Keratinocyte (primary cell): Measurements from ENCODE around the gene TMEM201.
"Not testable (repeated sequence)": the region's sequence is repeated elsewhere in the genome, so short reads cannot be mapped to it uniquely, and the experiment has no call there.

Source experiments
- EZH2 ChIP-seq: IDR thresholded peaks from one replicate; pipeline ENCODE4 v1.6.1; 2012; ENCODE audit warnings: inconsistent platforms, mild to moderate bottlenecking, low read length, moderate library complexity
- TF ChIP-seq, protein P1 (sequence below), 3 experiments: IDR thresholded peaks in 1 of 3; conservative IDR thresholded peaks in 1 of 3; optimal IDR thresholded peaks in 1 of 3; 2 replicates in 2 of 3; 3 replicates in 1 of 3; pipeline versions ENCODE3 to v1.5.1; 2011; ENCODE audit warnings: low read length in 3 of 3, mild to moderate bottlenecking in 3 of 3, moderate library complexity in 2 of 3, control low read depth in 1 of 3, inconsistent platforms in 1 of 3; ENCODE audit not compliant: insufficient read depth in 2 of 3; ENCODE audit errors: extremely low read depth in 1 of 3

DNA sequence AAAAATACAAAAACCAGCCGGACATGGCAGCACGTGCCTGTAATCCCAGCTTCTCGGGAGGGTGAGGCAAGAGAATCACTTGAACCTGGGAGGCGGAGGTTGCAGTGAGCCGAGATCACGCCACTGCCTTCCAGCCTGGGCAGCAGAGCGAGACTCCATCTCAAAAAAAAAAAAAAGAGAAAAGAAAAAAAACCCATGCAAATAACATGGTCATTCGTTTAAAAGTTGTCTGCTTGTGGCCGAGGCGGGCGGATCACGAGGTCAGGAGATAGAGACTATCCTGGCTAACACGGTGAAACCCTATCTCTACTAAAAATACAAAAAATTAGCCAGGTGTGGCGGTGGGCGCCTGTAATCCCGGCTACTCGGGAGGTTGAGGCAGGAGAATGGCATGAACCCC is 28.6 kb upstream of the TMEM201 start:
- TF ChIP-seq, protein P1, sequence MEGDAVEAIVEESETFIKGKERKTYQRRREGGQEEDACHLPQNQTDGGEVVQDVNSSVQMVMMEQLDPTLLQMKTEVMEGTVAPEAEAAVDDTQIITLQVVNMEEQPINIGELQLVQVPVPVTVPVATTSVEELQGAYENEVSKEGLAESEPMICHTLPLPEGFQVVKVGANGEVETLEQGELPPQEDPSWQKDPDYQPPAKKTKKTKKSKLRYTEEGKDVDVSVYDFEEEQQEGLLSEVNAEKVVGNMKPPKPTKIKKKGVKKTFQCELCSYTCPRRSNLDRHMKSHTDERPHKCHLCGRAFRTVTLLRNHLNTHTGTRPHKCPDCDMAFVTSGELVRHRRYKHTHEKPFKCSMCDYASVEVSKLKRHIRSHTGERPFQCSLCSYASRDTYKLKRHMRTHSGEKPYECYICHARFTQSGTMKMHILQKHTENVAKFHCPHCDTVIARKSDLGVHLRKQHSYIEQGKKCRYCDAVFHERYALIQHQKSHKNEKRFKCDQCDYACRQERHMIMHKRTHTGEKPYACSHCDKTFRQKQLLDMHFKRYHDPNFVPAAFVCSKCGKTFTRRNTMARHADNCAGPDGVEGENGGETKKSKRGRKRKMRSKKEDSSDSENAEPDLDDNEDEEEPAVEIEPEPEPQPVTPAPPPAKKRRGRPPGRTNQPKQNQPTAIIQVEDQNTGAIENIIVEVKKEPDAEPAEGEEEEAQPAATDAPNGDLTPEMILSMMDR (optimal IDR thresholded peaks at IDR 0.05 in 1 of 3, IDR thresholded peaks at IDR 0.05 in 1 of 3, conservative IDR thresholded peaks at IDR 0.05 in 1 of 3; ENCODE audit: extremely low read depth in 1 of 3, insufficient read depth in 2 of 3, low read length in 3 of 3) = not testable (repeated sequence)
- TF ChIP-seq EZH2 = not testable (repeated sequence)
